ENCODE measurements around the gene AK8.

DNA sequence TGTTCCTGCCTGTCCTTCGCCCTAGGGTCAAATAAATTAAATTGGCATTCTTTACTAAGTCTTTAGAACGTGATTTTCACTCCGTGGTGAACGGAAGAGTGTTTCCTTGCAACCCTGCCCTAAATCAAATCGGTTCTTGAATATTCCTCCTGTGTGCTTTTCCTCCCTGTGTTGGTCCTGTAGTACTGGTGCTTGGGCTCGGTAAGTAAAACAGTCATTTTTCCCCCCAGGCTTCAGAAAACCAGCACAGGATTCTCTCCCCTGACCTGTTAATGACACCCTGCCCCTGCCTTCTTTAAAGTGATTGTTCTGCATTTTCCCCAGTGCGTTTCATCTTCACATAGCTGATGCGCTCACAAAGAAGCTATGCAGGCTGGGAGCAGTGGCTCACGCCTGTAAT lies 96.0 kb downstream of the AK8 start:
- TF ChIP-seq, protein P1, sequence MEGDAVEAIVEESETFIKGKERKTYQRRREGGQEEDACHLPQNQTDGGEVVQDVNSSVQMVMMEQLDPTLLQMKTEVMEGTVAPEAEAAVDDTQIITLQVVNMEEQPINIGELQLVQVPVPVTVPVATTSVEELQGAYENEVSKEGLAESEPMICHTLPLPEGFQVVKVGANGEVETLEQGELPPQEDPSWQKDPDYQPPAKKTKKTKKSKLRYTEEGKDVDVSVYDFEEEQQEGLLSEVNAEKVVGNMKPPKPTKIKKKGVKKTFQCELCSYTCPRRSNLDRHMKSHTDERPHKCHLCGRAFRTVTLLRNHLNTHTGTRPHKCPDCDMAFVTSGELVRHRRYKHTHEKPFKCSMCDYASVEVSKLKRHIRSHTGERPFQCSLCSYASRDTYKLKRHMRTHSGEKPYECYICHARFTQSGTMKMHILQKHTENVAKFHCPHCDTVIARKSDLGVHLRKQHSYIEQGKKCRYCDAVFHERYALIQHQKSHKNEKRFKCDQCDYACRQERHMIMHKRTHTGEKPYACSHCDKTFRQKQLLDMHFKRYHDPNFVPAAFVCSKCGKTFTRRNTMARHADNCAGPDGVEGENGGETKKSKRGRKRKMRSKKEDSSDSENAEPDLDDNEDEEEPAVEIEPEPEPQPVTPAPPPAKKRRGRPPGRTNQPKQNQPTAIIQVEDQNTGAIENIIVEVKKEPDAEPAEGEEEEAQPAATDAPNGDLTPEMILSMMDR (IDR thresholded peaks at IDR 0.05): no peak
- TF ChIP-seq POLR2A (IDR thresholded peaks at IDR 0.05): no peak
